T-helper 1 cell treated with Interleukin-12 subunit alpha and Interleukin-12 subunit beta and Interleukin-4 antibody, amounts not matched to agents 30 ng/mL and 1 ng/mL, for 36 hours (primary cell): ENCODE measurements around the gene PGA3. TPM values are rescaled to one million over a fixed set of nuclear protein-coding genes. Genes with fewer than 3 reads are reported as not detected.
"Not testable (repeated sequence)": the region's sequence is repeated elsewhere in the genome, so short reads cannot be mapped to it uniquely, and the experiment has no call there.

Source experiments
- intact Hi-C: fragments of 100-400 bp; cut with micrococcal nuclease; formaldehyde crosslinking; loops from one replicate; pipeline ENCODE4 v1.15.1; 2024
- total RNA-seq: library from RNA; stranded (reverse); gene quantifications from 2 replicates; pipeline ENCODE4 v1.2.3, GENCODE V29; 2022

PGA3 gene
- total RNA-seq, 1 donor from 2014 or later, result not detected

- intact Hi-C loops, result no loop called here
Measured at GRCh38 chr11:61170566-61170965, 32.7 kb upstream of the PGA3 start.

DNA sequence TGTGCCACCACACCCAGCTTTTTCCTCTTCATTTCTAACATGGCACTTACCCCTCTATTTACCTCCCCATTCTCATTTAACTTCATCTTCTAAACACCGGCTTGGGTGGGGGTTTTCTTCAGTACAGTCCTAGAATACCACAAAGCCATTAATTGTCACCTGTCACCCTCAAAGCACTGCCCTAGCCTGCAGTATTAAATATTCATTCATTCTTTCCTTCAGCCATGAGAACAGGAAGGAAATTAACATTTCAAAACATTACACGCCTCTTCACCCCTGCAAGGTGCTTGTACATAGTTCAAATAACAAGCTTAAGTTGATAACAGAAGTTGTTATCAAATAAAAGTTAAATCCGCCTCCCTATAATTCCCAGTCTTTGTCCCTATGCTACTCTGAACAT lies 31.4 kb upstream of the PGA3 start:
- intact Hi-C loops, result no loop called here

DNA sequence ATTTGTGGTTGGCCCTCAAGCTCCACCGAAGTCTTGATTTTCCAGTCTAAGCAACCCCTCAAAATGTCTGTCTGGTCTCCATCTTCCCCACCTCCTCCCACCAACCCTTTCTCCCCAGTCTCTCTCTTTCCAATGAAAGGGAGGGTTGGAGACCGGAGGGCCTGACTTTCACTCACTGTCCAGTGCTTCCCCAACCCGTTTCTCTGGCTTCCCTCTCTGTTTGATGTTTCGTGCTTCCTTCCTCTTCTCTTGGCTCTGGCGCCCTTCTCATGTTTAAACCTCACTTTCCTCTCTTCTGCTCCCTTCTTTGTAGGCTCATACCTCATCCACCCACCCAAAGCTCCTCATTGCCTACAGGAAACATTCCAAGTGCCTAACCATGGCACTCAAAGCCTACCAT lies 31.0 kb upstream of the PGA3 start:
- intact Hi-C loops, result no loop called here

DNA sequence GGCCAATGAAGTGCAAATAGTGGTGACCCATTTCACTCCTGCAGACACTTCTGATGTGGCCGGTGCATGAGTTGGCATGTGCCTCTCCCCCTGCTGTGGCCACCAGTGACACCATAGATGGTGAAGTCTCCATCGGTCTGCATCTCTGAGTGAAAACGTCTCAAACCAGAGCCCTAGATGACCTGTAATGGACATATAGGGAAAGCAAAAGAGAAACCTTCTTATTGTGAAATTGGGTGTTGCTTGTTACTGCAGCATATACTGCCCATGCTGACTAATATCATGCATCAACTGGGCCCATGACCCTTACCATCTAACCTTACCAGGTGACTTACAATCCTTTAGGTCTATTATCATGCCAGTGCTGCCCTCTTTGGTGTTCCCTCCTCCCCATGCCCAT lies 30.4 kb upstream of the PGA3 start:
- intact Hi-C loops, result no loop called here

DNA sequence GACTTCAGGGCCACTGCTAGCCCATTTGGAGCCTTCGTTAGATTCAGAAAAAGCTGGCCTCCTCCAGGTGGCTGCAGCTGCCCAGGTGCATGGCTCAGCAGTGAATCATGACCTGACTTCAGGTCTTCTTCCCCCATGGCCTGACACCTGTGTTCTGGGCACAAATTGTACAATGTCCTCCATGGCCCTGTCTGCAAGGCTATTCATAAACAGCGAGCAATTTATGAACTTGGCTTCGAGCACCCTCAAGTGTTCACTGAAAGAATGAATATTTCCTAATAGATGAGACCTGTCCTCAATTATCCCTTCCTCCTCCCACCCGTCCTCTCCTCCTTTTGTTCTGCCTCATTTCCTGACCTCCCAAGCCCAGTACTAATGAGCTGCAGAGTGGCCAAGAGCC lies 29.9 kb upstream of the PGA3 start:
- intact Hi-C loops, result no loop called here

DNA sequence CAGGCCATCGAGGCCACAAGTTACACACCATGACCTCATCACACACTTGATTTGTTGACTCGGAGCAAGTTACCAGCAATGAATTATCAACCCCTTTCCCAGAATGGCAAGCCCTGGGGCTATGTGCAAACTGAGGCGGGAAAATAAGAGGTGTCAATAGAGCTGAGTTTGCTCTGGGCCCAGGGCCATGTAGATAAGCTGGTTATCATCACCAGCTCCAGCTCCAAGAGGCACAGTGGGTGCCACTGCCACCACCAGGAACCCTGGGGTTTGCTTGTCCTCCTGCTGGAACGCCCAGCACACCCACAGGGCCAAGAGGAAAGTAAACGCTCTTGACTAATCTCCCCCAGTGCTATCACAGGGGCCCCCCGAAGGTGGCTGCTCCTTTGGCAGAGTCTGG lies 29.0 kb upstream of the PGA3 start:
- intact Hi-C loops, result no loop called here

- intact Hi-C loops, result no loop called here
Measured at GRCh38 chr11:61174949-61175348, 28.4 kb upstream of the PGA3 start.

GRCh38 chr11:61176446-61176845 lies 26.9 kb upstream of the PGA3 start:
- intact Hi-C loops, result no loop called here

- intact Hi-C loops, result not testable (repeated sequence)
Measured at GRCh38 chr11:61180205-61180604, 23.1 kb upstream of the PGA3 start.

DNA sequence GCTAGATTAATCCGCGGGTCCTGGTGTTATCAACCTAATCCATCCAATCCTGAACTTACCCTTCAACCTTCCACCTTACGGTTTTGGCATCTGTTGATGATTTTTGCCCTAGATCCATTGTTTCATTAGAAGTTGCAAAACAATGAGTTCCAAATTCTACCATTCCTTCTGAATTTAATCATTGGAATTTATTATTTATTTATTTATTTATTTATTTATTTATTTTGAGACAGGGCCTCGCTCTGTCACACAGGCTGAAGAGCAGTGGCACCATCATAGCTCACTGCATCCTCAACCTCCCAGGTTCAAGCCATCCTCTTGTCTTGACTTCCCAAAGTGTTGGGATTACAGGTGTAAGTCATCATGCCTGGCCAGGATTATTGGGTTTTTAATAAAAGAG lies 21.8 kb upstream of the PGA3 start:
- intact Hi-C loops, result no loop called here

DNA sequence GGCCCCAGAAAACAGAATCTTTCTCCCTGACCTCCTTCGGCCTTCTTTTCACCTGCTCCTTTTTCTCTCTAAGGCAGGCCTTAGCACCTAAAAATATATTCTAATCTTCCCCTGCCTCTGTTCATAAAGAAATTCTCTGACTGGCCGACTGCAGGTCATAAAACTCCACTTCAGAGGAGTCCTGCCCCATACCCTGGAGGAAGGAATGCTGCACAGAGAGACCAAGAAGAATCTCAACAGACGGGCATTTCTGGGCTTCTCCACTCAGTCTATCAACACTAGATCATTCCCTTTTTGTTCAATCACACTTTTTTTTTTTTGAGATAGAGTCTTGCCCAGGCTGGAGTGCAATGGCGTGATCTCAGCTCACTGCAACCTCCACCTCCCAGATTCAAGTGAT lies 19.7 kb upstream of the PGA3 start:
- intact Hi-C loops, result no loop called here

GRCh38 chr11:61186504-61186903 lies 16.8 kb upstream of the PGA3 start:
- intact Hi-C loops, result loop anchor here (2.0 kb wide), 1 partner anchor 104 kb away; no protein-coding TSS in a partner anchor

DNA sequence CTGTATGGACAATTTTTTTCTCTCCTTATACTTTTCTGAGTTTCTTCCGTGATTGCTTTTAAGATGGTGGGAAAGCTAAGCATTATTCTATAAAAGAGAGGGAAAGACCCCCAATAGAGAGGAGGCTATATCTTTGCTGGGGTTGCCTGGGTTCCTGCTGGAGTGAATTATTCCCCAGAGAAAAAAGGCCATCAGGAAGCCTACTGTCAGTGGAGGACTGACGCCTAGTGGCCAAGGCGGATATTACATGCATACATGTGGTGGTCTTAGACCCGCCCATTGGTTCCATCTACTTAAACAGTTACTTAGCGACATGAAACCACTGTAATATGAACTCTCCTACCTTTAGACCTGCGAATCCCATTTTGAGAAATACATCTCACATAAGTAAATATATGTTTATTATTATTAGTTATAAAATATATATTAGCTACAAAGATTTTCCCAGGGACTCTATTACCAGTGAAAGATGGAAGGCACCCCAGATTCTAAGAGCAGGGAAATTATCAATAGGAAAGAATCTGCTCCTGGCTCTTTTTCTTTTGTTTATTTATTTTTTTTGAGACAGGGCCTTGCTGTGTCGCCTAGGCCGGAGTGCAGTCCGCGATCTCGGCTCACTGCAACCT lies 15.7 kb upstream of the PGA3 start:
- intact Hi-C loops, result loop anchor here (1.0 to 2.0 kb wide), 7 partner anchors 26 to 412 kb away; partner anchors contain the start of gene VPS37C

- intact Hi-C loops, result no loop called here
Measured at GRCh38 chr11:61189933-61190332, 13.4 kb upstream of the PGA3 start.

- intact Hi-C loops, result no loop called here
Measured at GRCh38 chr11:61193596-61193995, 9.7 kb upstream of the PGA3 start.

- intact Hi-C loops, result no loop called here
Measured at GRCh38 chr11:61194169-61194671, 9.1 kb upstream of the PGA3 start.

GRCh38 chr11:61194981-61195695 lies 8.2 kb upstream of the PGA3 start:
- intact Hi-C loops, result no loop called here

GRCh38 chr11:61195719-61196118 lies 7.6 kb upstream of the PGA3 start:
- intact Hi-C loops, result no loop called here

DNA sequence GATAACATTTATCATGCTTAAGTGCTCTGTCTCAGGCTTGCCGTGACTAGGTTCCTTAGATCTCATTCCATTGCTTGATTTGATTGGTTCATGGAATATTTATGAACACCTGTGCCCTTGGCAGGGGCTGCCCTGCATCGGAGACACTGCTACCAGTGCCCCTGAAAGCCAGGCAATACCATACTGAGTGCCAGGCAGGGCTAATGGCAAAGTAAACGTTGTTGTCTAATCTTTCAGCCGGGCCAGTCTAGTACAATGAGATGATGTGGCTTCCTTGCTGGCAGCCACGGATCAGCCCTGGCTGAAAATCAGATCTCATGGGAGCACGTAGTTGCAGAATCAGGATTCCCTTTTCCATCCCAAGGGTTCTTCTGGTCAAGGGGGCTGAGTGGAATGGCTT lies 5.0 kb upstream of the PGA3 start:
- intact Hi-C loops, result no loop called here

GRCh38 chr11:61198948-61199523 lies 4.3 kb upstream of the PGA3 start:
- intact Hi-C loops, result no loop called here

DNA sequence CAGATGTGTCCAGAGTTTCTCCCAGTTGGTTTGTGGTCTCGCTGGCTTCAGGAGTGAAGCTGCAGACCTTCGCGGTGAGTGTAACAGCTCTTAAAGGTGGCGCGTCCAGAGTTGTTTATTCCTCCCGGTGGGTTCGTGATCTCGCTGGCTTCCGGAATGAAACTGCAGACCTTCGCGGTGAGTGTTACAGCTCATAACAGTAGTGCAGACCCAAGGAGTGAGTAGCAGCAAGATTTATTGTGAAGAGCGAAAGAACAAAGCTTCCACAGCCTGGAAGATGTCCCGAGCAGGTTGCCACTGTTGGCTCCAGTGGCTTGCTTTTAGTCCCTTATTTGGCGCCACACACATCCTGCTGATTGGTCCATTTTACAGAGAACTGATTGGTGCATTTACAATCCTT lies 1.8 kb upstream of the PGA3 start:
- intact Hi-C loops, result no loop called here

GRCh38 chr11:61203873-61204272 lies 558 bp downstream of the PGA3 start:
- intact Hi-C loops, result not testable (repeated sequence)
